PFSK-1 (cell line): Measurements from ENCODE around the gene MAU2.

ENCODE experiments used
- FOXP2 ChIP-seq: optimal IDR thresholded peaks from 2 replicates; pipeline ENCODE3; 2011; ENCODE audit warnings: borderline replicate concordance, control low read depth, inconsistent platforms; ENCODE audit not compliant: insufficient read depth; ENCODE audit errors: extremely low read length, extremely low read depth
- POLR2AphosphoS5 ChIP-seq: IDR thresholded peaks from 2 replicates; pipeline ENCODE4 v1.6.1; 2012; ENCODE audit warnings: low read depth, mild to moderate bottlenecking, control low read depth, low read length, moderate library complexity
- SIN3A ChIP-seq: IDR thresholded peaks from 2 replicates; pipeline ENCODE4 v1.6.1; 2012; ENCODE audit warnings: mild to moderate bottlenecking, low read length, moderate library complexity, borderline replicate concordance; ENCODE audit not compliant: insufficient read depth
- TAF1 ChIP-seq: IDR thresholded peaks from 2 replicates; pipeline ENCODE4 v1.6.1; 2012; ENCODE audit warnings: low read length, control low read depth, borderline replicate concordance; ENCODE audit not compliant: insufficient read depth
- TF ChIP-seq, protein P1 (sequence below), 2 experiments: IDR thresholded peaks; 2 replicates each; pipeline versions ENCODE4 v1.6.1 to v1.8.0; 2011 to 2012; ENCODE audit warnings: low read depth in 2 of 2, low read length in 2 of 2, control low read depth in 1 of 2, inconsistent platforms in 1 of 2, mild to moderate bottlenecking in 1 of 2, moderate library complexity in 1 of 2; ENCODE audit not compliant: insufficient read depth in 1 of 2

Gene MAU2

GRCh38 chr19:19343016-19343362, 22.4 kb downstream of the MAU2 start:
- TF ChIP-seq FOXP2 (no peak), POLR2AphosphoS5 (no peak), TAF1 (no peak), SIN3A (no peak)
- TF ChIP-seq, protein P1, sequence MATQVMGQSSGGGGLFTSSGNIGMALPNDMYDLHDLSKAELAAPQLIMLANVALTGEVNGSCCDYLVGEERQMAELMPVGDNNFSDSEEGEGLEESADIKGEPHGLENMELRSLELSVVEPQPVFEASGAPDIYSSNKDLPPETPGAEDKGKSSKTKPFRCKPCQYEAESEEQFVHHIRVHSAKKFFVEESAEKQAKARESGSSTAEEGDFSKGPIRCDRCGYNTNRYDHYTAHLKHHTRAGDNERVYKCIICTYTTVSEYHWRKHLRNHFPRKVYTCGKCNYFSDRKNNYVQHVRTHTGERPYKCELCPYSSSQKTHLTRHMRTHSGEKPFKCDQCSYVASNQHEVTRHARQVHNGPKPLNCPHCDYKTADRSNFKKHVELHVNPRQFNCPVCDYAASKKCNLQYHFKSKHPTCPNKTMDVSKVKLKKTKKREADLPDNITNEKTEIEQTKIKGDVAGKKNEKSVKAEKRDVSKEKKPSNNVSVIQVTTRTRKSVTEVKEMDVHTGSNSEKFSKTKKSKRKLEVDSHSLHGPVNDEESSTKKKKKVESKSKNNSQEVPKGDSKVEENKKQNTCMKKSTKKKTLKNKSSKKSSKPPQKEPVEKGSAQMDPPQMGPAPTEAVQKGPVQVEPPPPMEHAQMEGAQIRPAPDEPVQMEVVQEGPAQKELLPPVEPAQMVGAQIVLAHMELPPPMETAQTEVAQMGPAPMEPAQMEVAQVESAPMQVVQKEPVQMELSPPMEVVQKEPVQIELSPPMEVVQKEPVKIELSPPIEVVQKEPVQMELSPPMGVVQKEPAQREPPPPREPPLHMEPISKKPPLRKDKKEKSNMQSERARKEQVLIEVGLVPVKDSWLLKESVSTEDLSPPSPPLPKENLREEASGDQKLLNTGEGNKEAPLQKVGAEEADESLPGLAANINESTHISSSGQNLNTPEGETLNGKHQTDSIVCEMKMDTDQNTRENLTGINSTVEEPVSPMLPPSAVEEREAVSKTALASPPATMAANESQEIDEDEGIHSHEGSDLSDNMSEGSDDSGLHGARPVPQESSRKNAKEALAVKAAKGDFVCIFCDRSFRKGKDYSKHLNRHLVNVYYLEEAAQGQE (IDR thresholded peaks at IDR 0.05; ENCODE audit: insufficient read depth in 1 of 2, low read depth in 2 of 2, low read length in 2 of 2): no peak

DNA sequence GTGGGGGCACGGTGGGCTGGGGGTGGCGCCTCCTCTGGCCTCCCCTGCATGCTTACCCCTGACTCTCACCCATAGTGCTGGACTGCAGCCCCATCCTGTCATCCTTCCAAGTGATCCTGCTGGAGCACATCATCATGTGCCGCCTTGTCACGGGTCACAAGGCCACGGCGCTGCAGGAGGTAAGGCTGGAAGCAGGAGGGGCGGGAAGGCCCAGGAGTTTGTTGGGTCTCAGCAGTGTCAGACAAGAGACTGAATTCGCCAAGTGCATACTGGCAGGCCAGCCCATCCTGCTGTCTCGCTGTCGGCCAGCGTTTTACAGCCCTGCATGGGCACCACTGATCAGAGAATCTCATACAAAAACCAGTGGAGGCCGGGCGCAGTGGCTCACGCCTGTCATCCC, 23.1 kb downstream of the MAU2 start:
- TF ChIP-seq POLR2AphosphoS5: no peak

DNA sequence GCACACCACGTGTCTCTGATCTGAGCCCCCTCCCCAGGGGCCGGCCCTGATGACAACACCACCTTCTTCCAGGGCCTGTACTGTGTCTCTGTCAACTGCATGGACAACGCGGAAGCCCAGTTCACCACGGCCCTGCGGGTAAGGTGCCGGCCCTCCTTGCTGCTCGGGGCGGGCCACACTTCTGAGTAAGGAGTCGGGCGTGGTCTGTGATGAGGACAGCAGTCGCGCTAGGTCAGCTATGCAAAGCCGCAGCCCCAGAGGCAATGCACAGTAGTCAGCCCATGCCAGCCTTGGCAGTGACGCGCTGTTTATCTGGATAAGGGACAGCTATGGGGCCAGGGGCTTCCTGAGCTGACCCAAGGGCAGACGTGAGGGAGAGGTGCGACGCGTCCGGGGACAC, 24.6 kb downstream of the MAU2 start:
- TF ChIP-seq SIN3A: no peak
- no peak for TF ChIP-seq FOXP2
- TF ChIP-seq, protein P1 (IDR thresholded peaks at IDR 0.05; ENCODE audit: insufficient read depth in 1 of 2, low read depth in 2 of 2, low read length in 2 of 2): no peak
- TF ChIP-seq TAF1: no peak
- no peak for TF ChIP-seq POLR2AphosphoS5

- no peak for TF ChIP-seq TAF1
- TF ChIP-seq SIN3A: no peak
- no peak for TF ChIP-seq FOXP2
- no peak for TF ChIP-seq POLR2AphosphoS5
- TF ChIP-seq, protein P1 (IDR thresholded peaks at IDR 0.05; ENCODE audit: insufficient read depth in 1 of 2, low read depth in 2 of 2, low read length in 2 of 2): no peak
These were observed 25.3 kb downstream of the MAU2 start for GRCh38 chr19:19345970-19346369.

GRCh38 chr19:19347401-19348110, 26.9 kb downstream of the MAU2 start:
- TF ChIP-seq FOXP2 (no peak), TAF1 (no peak), POLR2AphosphoS5 (no peak), SIN3A (no peak)
- TF ChIP-seq, protein P1 (IDR thresholded peaks at IDR 0.05; ENCODE audit: insufficient read depth in 1 of 2, low read depth in 2 of 2, low read length in 2 of 2): no peak
